Neuronal stem cell (in vitro differentiated cells): Measurements from ENCODE around the gene EXOG.

ENCODE experiments used
- DNase-seq: peaks from one replicate; pipeline ENCODE4 v3.0.0-alpha.2; 2013; ENCODE audit warnings: low spot score
- H2AFZ ChIP-seq: one replicate; pipeline ENCODE4 v1.6.1; 2013; ENCODE audit warnings: mild to moderate bottlenecking, low read length, inconsistent platforms
- H2AK5ac ChIP-seq: 2 replicates; pipeline ENCODE4 v1.6.1; 2013; ENCODE audit warnings: low read depth, mild to moderate bottlenecking, inconsistent platforms, low read length, moderate library complexity, mixed read lengths
- H2BK120ac ChIP-seq: 2 replicates; pipeline ENCODE4 v1.6.1; 2013; ENCODE audit warnings: low read depth, mild to moderate bottlenecking, inconsistent platforms, low read length, moderate library complexity, mixed read lengths
- H2BK12ac ChIP-seq: one replicate; pipeline ENCODE4 v1.6.1; 2013; ENCODE audit warnings: low read length, inconsistent platforms
- H2BK15ac ChIP-seq: 2 replicates; pipeline ENCODE4 v1.6.1; 2013; ENCODE audit warnings: mild to moderate bottlenecking, low read length, inconsistent platforms, mixed read lengths
- H2BK5ac ChIP-seq: one replicate; pipeline ENCODE4 v1.6.1; 2013; ENCODE audit warnings: inconsistent platforms, mild to moderate bottlenecking, low read length, moderate library complexity
- H3K14ac ChIP-seq: one replicate; pipeline ENCODE4 v1.6.1; 2013; ENCODE audit warnings: low read length, inconsistent platforms
- H3K18ac ChIP-seq: 2 replicates; pipeline ENCODE4 v1.6.1; 2013; ENCODE audit warnings: low read length, inconsistent platforms
- H3K23ac ChIP-seq: 2 replicates; pipeline ENCODE4 v1.6.1; 2013; ENCODE audit warnings: low read depth, mild to moderate bottlenecking, mixed read lengths, low read length, inconsistent platforms; ENCODE audit not compliant: poor library complexity
- H3K27ac ChIP-seq: replicated peaks from 3 replicates; pipeline ENCODE4 v1.5.1; 2013; ENCODE audit warnings: low read length, inconsistent platforms
- H3K27me3 ChIP-seq, 3 experiments: 2 replicates each; pipeline ENCODE4 v1.6.1; 2013; ENCODE audit warnings: low read length in 3 of 3, mild to moderate bottlenecking in 2 of 3, inconsistent platforms in 1 of 3, low read depth in 1 of 3, mixed read lengths in 1 of 3, moderate library complexity in 1 of 3; ENCODE audit not compliant: control insufficient read depth in 3 of 3, insufficient read depth in 3 of 3
- H3K36me3 ChIP-seq, 2 donors: replicated peaks in 1 of 2; 2 replicates each; pipeline ENCODE4 v1.6.1; 2013; ENCODE audit warnings: low read length in 2 of 2; ENCODE audit not compliant: control insufficient read depth in 2 of 2, insufficient read depth in 2 of 2
- H3K4ac ChIP-seq: 2 replicates; pipeline ENCODE4 v1.6.1; 2013; ENCODE audit warnings: inconsistent platforms, mild to moderate bottlenecking, low read length, moderate library complexity
- H3K4me1 ChIP-seq, 2 donors: 1 replicate in 1 of 2; 2 replicates in 1 of 2; pipeline ENCODE4 v1.6.1; 2013; ENCODE audit warnings: low read length in 2 of 2, low read depth in 1 of 2; ENCODE audit not compliant: control insufficient read depth in 2 of 2, insufficient read depth in 1 of 2
- H3K4me2 ChIP-seq: one replicate; pipeline ENCODE4 v1.6.1; 2013; ENCODE audit warnings: mild to moderate bottlenecking, low read length, inconsistent platforms; ENCODE audit not compliant: insufficient read depth, poor library complexity, severe bottlenecking
- H3K4me3 ChIP-seq, 2 donors: 2 replicates each; pipeline ENCODE4 v1.5.1; 2013; ENCODE audit warnings: low read length in 2 of 2, mild to moderate bottlenecking in 2 of 2, inconsistent platforms in 1 of 2, moderate library complexity in 1 of 2
- H3K79me1 ChIP-seq: one replicate; pipeline ENCODE4 v1.6.1; 2013; ENCODE audit warnings: low read depth, mild to moderate bottlenecking, inconsistent platforms, low read length, moderate library complexity
- H3K9ac ChIP-seq: one replicate; pipeline ENCODE4 v1.6.1; 2013; ENCODE audit warnings: mild to moderate bottlenecking, low read depth, low read length, inconsistent platforms; ENCODE audit not compliant: poor library complexity
- H3K9me3 ChIP-seq, 2 donors: replicated peaks in 1 of 2; 2 replicates each; pipeline versions ENCODE3 to v1.6.1; 2013; ENCODE audit warnings: low read length in 2 of 2, mild to moderate bottlenecking in 2 of 2, inconsistent platforms in 1 of 2, low read depth in 1 of 2, mixed read lengths in 1 of 2, moderate library complexity in 1 of 2; ENCODE audit not compliant: control insufficient read depth in 2 of 2, insufficient read depth in 1 of 2
- H4K8ac ChIP-seq: one replicate; pipeline ENCODE4 v1.6.1; 2013; ENCODE audit warnings: low read depth, mild to moderate bottlenecking, inconsistent platforms, low read length, moderate library complexity
- H4K91ac ChIP-seq: one replicate; pipeline ENCODE4 v1.6.1; 2013; ENCODE audit warnings: low read length, low read depth, mild to moderate bottlenecking, inconsistent platforms; ENCODE audit not compliant: poor library complexity
- WGBS, 2 donors: extraction: QIAGEN DNeasy Blood & Tissue Kit; methylation state at CpG; one replicate each; pipeline ENCODE4 v1.1.7; 2013; ENCODE audit warnings: missing lambda C conversion rate in 2 of 2, mixed read lengths in 1 of 2; ENCODE audit not compliant: insufficient read length in 2 of 2, insufficient replicate concordance in 1 of 2; ENCODE audit errors: extremely low coverage in 2 of 2; 5-methylcytosine and 5-hydroxymethylcytosine counted together

The EXOG gene

DNA sequence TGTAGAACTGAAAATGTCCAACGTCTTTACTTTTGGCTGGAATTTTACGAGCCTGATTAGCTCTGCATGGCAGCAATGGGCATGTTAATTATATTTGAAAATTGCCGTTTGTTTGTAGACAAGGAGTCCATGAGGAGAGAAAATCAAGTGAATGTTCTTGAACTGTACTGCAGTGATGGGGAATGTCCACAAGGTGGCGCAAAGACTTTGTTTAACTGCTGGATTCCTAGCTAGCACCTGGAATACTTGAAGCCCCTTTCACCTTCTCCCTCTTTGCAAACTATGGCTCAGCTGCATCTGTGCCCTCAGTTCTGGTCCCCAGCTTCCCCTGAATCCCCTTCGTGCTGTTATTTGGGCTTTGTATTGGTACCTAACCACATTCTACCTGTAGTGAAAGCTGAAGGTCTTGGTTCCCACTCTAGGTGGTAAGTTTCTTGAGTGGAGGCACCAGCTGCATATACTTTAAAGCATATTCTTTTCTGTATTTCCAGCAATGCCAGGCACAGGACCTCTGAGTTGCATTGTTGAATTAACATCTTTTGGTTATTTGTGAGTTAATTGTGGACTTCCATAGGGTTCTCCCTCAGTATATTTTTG is 25.3 kb downstream of the EXOG start:
- no peak overlapping the region for H3K4me3 ChIP-seq
- no peaks in the 10 kb centered on the region for H3K79me1 ChIP-seq
- no peak overlapping the region for H3K23ac ChIP-seq
- H3K4me2 ChIP-seq: no peak overlapping the region
- H4K91ac ChIP-seq: no peak overlapping the region
- H2BK15ac ChIP-seq: no peak overlapping the region
- H3K14ac ChIP-seq: no peak overlapping the region
- H3K9me3 ChIP-seq: no peaks in the 10 kb centered on the region
- no peak overlapping the region for H2AFZ ChIP-seq
- peak; percentile 79 for DNase-seq
- no peaks in the 10 kb centered on the region for H3K27me3 ChIP-seq
- no peak overlapping the region for H3K27ac ChIP-seq
- no peak overlapping the region for H2BK120ac ChIP-seq
- H3K36me3 ChIP-seq: peaks cover 7 to 89% of the 10 kb centered on the region in 2 donors
- no peak overlapping the region for H2BK12ac ChIP-seq
- H3K4me1 ChIP-seq: no peaks in the 10 kb centered on the region
- no peak overlapping the region for H4K8ac ChIP-seq
- no peak overlapping the region for H2AK5ac ChIP-seq
- H3K18ac ChIP-seq: no peak overlapping the region
- no peak overlapping the region for H3K4ac ChIP-seq
- H2BK5ac ChIP-seq: no peak overlapping the region
- WGBS, 2 donors: no CpG with 5 or more reads among the region's 5 CpGs
- H3K9ac ChIP-seq: no peak overlapping the region

DNA sequence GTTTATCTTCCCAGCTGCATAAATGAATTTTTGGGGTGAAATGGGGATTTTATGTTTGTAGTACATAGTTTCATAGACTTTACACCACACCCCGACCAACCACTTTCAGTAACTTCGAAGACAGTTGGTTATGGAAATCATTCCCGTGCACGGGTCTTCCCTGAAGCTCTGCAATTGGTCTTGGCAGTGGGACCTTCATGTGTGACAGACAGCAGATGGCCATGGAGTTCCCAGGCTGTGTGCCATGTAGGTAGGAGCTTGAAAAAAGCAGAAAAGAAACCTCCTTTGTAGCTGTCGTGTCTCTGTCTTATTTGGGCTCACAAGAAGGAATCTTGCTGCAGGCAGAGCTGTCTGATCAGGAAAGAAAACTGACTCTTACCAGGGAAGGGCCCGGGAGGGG is 25.9 kb downstream of the EXOG start:
- no peak overlapping the region for H2BK15ac ChIP-seq
- no peak overlapping the region for H3K4ac ChIP-seq
- H3K4me2 ChIP-seq: no peak overlapping the region
- H3K23ac ChIP-seq: no peak overlapping the region
- H2BK120ac ChIP-seq: no peak overlapping the region
- H4K91ac ChIP-seq: no peak overlapping the region
- no peak overlapping the region for H4K8ac ChIP-seq
- peaks cover 7 to 88% of the 10 kb centered on the region in 2 donors for H3K36me3 ChIP-seq
- no peak overlapping the region for H2AFZ ChIP-seq
- no peak for DNase-seq
- no peaks in the 10 kb centered on the region for H3K27me3 ChIP-seq
- H3K9me3 ChIP-seq: no peaks in the 10 kb centered on the region
- H3K9ac ChIP-seq: no peak overlapping the region
- H2AK5ac ChIP-seq: no peak overlapping the region
- no peak overlapping the region for H3K27ac ChIP-seq
- H3K4me1 ChIP-seq: no peaks in the 10 kb centered on the region
- H3K18ac ChIP-seq: no peak overlapping the region
- H2BK12ac ChIP-seq: no peak overlapping the region
- H3K4me3 ChIP-seq: no peak overlapping the region
- no peaks in the 10 kb centered on the region for H3K79me1 ChIP-seq
- H2BK5ac ChIP-seq: no peak overlapping the region
- H3K14ac ChIP-seq: no peak overlapping the region
- no CpG with 5 or more reads among the region's 6 CpGs for WGBS, 2 donors

DNA sequence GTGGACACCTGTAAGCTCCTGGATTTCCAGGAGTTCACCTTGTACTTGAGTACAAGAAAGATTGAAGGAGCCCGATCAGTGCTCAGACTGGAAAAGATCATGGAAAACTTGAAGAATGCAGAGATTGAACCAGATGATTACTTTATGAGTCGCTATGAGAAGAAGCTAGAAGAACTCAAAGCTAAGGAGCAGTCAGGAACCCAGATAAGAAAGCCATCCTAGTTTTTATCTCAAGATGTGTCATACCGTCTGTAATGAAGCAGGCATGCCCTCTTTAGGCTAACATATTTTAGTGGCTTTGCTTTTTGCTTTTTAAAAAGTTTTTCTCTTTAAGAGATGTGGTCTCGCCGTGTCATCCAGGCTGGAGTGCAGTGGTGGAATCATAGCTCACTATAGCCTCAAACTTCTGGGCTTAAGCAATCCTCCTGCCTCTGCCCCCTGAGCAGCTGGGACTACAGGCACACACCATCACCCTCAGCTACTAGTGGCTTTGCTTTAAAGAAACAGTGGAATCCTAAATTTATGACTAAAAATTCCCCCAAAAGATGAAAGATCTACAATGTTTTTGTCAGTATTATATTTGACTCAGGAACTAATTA is 28.1 kb downstream of the EXOG start:
- Histone ChIP-seq H3K4me3 (no peak overlapping the region), H3K14ac (no peak overlapping the region), H2AK5ac (no peak overlapping the region), H3K27ac (no peak overlapping the region), H2BK120ac (no peak overlapping the region), H4K8ac (no peak overlapping the region), H2BK12ac (no peak overlapping the region), H3K4me2 (no peak overlapping the region), H3K9ac (no peak overlapping the region), H3K79me1 (no peaks in the 10 kb centered on the region), H3K36me3 (peaks cover 12 to 84% of the 10 kb centered on the region in 2 donors), H3K18ac (no peak overlapping the region), H4K91ac (no peak overlapping the region), H3K4me1 (no peaks in the 10 kb centered on the region), H2BK5ac (no peak overlapping the region), H2BK15ac (no peak overlapping the region), H3K27me3 (no peaks in the 10 kb centered on the region), H3K9me3 (no peaks in the 10 kb centered on the region), H3K4ac (no peak overlapping the region), H3K23ac (no peak overlapping the region), H2AFZ (no peak overlapping the region)
- DNase-seq: no peak
- WGBS, 2 donors: no CpG with 5 or more reads among the region's 5 CpGs

DNA sequence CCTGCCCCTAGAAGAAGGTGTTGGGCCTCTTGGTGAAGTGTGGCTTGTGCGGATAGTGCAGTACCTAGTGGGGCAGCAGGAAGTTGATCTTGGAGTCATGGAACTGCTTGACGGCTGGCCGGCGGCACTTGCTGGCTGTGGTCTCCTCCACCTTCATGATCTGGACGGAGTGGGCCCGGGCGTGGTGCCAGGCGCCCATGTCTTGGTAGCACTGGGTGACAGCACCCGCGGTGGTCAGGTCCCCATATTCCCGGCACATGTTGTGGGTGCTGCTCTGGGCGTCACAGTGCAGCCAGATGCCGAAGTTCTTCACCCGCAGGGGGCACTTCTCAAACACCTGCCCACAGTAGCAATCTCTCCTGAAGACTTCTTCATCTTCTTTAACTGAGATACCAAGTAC is 30.7 kb downstream of the EXOG start:
- Histone ChIP-seq H3K4me3 (no peak overlapping the region), H4K8ac (no peak overlapping the region), H3K23ac (no peak overlapping the region), H2AK5ac (no peak overlapping the region), H3K36me3 (peaks cover 12 to 77% of the 10 kb centered on the region in 2 donors), H3K4me1 (peaks cover 0 to under 1% of the 10 kb centered on the region in 2 donors), H2BK5ac (no peak overlapping the region), H4K91ac (no peak overlapping the region), H2AFZ (no peak overlapping the region), H3K14ac (no peak overlapping the region), H3K9ac (no peak overlapping the region), H3K18ac (no peak overlapping the region), H2BK120ac (no peak overlapping the region), H3K79me1 (no peaks in the 10 kb centered on the region), H2BK12ac (no peak overlapping the region), H2BK15ac (no peak overlapping the region), H3K4me2 (no peak overlapping the region), H3K27me3 (no peaks in the 10 kb centered on the region), H3K27ac (no peak overlapping the region), H3K9me3 (no peaks in the 10 kb centered on the region), H3K4ac (no peak overlapping the region)
- WGBS, 2 donors: no CpG with 5 or more reads among the region's 14 CpGs
- no peak for DNase-seq
